Measurements from ENCODE around the gene GALNT6.

DNA sequence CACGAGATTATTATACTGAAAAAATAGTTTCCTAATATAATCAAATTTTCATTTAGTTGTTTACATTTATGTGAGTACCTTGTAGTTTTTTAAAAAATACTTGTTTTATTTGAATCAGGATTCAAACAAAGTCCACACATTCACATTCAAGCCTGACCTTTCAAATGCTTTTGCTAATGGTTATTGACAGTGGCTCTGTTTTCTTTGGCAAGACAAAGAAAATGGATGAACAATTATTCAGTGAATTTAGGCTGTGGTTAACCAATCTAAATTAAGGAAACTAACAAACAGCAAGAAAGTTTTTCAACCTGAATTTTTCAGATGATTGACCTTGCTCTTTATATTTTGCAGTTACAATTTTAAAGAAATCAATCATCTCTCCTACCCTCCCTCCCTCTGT, 43.1 kb upstream of the GALNT6 start:
- TF ChIP-seq SP1 (IDR thresholded peaks at IDR 0.05) (no peak), ELF4 (IDR thresholded peaks at IDR 0.05) (no peak), BHLHE40 (IDR thresholded peaks at IDR 0.05; ENCODE audit: borderline replicate concordance) (no peak), TARDBP (IDR thresholded peaks at IDR 0.05) (no peak), CTBP1 (IDR thresholded peaks at IDR 0.05; ENCODE audit: borderline replicate concordance) (no peak), SUZ12 (IDR thresholded peaks at IDR 0.05) (no peak), FOXA1 (IDR thresholded peaks at IDR 0.05) (no peak), HDGF (IDR thresholded peaks at IDR 0.05; ENCODE audit: borderline replicate concordance) (no peak), ZNF384 (IDR thresholded peaks at IDR 0.05) (no peak), FOXM1 (IDR thresholded peaks at IDR 0.05; ENCODE audit: borderline replicate concordance) (no peak), ARNT (IDR thresholded peaks at IDR 0.05) (no peak)

Measured in HEK293T (cell line).